AML-193 (cell line): ENCODE data around the gene PCDHB9.

Experiments
- DNase-seq, 2 experiments: peaks; one replicate each; lab custom pipeline; 2025; lab: John Stamatoyannopoulos, UW

PCDHB9 gene

GRCh38 chr5:141236516-141237313 lies 49.8 kb downstream of the PCDHB9 start:
- DNase-seq: no peak
